ENCODE results near the gene STXBP5. TPM values are rescaled to one million over a fixed set of nuclear protein-coding genes. Genes with fewer than 3 reads are reported as not detected.

Gene STXBP5
- total RNA-seq, 4 donors from 2014 or later: 26.9 to 45.9 (median 29.3) TPM

DNA sequence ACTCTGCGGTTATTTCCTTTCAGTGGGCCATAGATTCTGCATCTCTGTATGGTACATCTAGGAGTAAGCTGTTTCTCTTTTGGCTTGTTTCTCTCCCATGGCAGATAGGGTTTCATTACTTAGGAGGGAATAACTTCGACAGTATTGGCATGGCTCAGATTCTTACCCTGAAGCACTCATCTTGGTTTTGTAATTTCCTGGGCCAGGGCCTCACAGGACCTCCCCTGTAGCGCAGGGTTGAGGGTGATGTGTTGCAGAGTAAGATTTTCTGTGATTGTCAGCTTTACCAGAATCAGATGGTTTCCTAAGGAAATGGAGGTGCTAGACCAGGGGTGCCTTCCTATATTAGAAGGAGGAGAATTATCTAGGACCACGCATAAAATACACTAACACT is 78.3 kb downstream of the STXBP5 start:
- Histone ChIP-seq H3K36me3 (peaks cover 0 to 4% of the 10 kb centered on the region in 2 donors), H3K9me3 (no peaks in the 10 kb centered on the region), H3K4me3 (replicated peaks in 1 of 3) (no peak overlapping the region), H3K4me1 (peaks cover 0 to 3% of the 10 kb centered on the region in 2 donors), H3K27me3 (no peaks in the 10 kb centered on the region), H3K27ac (no peak overlapping the region)
- no peak for DNase-seq
- WGBS, 2 donors: 91 to 96% methylated on average over 4 of the region's 4 CpGs
- TF ChIP-seq, protein P1, sequence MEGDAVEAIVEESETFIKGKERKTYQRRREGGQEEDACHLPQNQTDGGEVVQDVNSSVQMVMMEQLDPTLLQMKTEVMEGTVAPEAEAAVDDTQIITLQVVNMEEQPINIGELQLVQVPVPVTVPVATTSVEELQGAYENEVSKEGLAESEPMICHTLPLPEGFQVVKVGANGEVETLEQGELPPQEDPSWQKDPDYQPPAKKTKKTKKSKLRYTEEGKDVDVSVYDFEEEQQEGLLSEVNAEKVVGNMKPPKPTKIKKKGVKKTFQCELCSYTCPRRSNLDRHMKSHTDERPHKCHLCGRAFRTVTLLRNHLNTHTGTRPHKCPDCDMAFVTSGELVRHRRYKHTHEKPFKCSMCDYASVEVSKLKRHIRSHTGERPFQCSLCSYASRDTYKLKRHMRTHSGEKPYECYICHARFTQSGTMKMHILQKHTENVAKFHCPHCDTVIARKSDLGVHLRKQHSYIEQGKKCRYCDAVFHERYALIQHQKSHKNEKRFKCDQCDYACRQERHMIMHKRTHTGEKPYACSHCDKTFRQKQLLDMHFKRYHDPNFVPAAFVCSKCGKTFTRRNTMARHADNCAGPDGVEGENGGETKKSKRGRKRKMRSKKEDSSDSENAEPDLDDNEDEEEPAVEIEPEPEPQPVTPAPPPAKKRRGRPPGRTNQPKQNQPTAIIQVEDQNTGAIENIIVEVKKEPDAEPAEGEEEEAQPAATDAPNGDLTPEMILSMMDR (IDR thresholded peaks at IDR 0.05): no peak
- no peak for TF ChIP-seq POLR2A (IDR thresholded peaks at IDR 0.05)
- intact Hi-C loops (cut with DNase I): no loop called here

DNA sequence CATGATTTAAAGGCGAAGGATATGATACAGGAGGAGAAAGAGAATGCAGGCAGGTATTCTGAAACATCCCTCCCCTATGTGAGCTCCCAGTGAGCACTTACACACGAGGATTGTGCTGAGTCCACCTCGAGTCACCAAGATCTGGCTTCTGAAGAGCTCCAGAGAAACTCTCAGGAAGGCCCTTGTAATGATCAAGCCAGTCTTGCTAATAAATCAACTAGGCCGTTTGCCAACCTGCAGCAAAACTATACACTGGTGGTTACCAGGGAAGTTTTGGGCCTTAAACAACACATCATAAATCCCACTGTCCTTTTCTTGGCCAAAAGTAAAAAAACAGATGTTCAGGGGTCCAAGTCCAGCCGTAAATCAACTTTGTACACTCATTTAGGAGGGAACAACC is 79.2 kb downstream of the STXBP5 start:
- Histone ChIP-seq H3K4me3 (replicated peaks in 1 of 3) (no peak overlapping the region), H3K27ac (no peak overlapping the region)
- WGBS, 2 donors: 57 to 59% methylated on average over 5 of the region's 5 CpGs

DNA sequence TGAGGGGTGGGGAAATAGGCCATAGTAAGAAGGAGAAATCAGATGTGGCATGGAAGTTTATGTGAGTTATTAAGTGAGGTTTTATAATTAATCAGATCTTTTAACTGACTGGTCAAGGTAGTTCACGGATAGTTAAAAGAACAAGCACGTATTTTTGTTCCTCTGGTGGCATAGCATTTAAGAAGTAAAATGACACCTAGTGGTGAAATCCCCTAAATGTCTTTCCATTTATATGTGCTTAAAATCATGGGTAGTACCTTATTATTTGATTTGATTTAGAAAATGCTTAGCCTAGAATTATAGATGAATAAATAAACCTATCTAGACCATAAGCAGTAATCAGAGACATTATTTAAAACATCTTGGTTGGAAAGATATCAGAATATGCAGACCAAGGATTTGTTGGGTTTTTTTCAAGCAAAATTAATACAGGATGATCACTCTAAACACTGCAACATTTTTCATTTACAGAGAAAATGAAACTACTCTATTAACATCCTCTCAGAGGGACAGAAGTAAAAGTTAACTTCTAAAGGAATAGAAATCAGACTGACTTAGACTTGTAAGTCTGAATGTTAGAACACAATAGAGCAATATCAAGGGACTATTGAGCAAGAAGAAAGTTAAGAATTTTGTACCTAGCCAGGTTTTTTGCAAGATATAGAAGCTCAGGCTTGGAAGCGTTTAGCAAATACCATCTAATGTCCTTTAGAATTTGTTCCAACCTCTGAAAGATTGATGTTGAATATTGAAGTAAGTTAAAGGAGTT is 81.1 kb downstream of the STXBP5 start:
- intact Hi-C loops (cut with DNase I): loop anchor here (5.0 kb wide), 1 partner anchor 433 kb away; no protein-coding TSS in a partner anchor
- no peaks in the 10 kb centered on the region for H3K9me3 ChIP-seq
- H3K27me3 ChIP-seq: no peaks in the 10 kb centered on the region
- no peak overlapping the region for H3K4me3 ChIP-seq (replicated peaks in 1 of 3)
- no peak overlapping the region for H3K27ac ChIP-seq
- 34 to 38% methylated on average over 3 of the region's 3 CpGs for WGBS, 2 donors
- TF ChIP-seq, protein P1 (IDR thresholded peaks at IDR 0.05): peak in 5 of 6 experiments; percentile 22 to 72 (median 55)
- no peak for TF ChIP-seq POLR2A (IDR thresholded peaks at IDR 0.05)
- peaks cover 0 to 3% of the 10 kb centered on the region in 2 donors for H3K4me1 ChIP-seq
- no peak for DNase-seq
- H3K36me3 ChIP-seq: no peaks in the 10 kb centered on the region

More for the DNA sequence above, 79.2 kb downstream of the STXBP5 start:
- no peaks in the 10 kb centered on the region for H3K27me3 ChIP-seq
- DNase-seq: peak; percentile 18 to 33
- peaks cover 0 to 3% of the 10 kb centered on the region in 2 donors for H3K4me1 ChIP-seq
- TF ChIP-seq, protein P1 (IDR thresholded peaks at IDR 0.05): no peak
- no peak for TF ChIP-seq POLR2A (IDR thresholded peaks at IDR 0.05)
- no peaks in the 10 kb centered on the region for H3K9me3 ChIP-seq
- no peaks in the 10 kb centered on the region for H3K36me3 ChIP-seq
- intact Hi-C loops (cut with DNase I): no loop called here

DNA sequence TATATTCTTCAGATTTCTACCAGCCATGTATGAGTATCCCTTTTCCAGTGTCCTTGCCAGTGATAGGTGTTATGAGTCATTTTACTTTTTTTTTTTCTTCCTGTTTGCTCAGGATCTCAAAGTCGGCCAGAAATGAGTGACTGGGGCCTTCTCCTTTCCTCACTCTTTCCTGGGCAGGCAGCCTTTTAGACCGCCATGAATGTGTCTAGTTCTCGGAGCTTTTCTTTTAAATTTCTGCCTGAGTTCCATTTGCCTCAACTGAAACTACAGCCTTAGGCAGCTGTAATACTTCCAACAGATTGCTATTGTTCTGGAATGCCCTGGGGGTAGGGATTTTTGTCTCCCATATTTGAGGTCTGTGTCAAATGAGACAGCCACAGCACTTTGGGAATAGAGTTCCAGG is 83.7 kb downstream of the STXBP5 start:
- DNase-seq: no peak
- TF ChIP-seq, protein P1 (IDR thresholded peaks at IDR 0.05): no peak
- TF ChIP-seq POLR2A (IDR thresholded peaks at IDR 0.05): no peak
- intact Hi-C loops (cut with DNase I): loop anchor here (5.0 kb wide), 1 partner anchor 436 kb away; no protein-coding TSS in a partner anchor
- no peaks in the 10 kb centered on the region for H3K27me3 ChIP-seq
- H3K27ac ChIP-seq: no peak overlapping the region
- H3K4me1 ChIP-seq: peaks cover 0 to 3% of the 10 kb centered on the region in 2 donors
- WGBS, 2 donors: 71 to 87% methylated on average over 3 of the region's 3 CpGs
- H3K36me3 ChIP-seq: no peaks in the 10 kb centered on the region
- H3K9me3 ChIP-seq: no peaks in the 10 kb centered on the region
- no peak overlapping the region for H3K4me3 ChIP-seq (replicated peaks in 1 of 3)

DNA sequence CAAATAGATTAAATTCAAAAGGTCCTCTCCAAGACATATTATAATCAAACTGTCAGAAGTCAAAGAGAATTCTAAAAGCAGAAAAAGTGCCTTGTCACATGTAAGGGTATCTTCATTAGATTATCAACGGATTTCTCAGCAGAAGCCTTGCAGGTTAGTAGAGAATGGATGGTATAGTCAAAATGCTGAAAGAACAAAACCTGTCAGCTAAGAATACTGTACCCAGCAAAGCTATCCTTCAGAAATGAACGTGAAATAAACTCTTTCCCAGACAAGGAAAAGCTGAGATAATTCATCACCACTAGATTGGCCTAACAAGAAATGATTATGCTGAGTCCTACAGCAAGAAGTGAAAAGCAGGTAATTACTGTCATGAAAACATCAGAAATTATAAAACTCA is 92.9 kb downstream of the STXBP5 start:
- H3K36me3 ChIP-seq: no peaks in the 10 kb centered on the region
- intact Hi-C loops (cut with DNase I): no loop called here
- TF ChIP-seq POLR2A (IDR thresholded peaks at IDR 0.05): no peak
- TF ChIP-seq, protein P1 (IDR thresholded peaks at IDR 0.05): no peak
- H3K4me1 ChIP-seq: no peaks in the 10 kb centered on the region
- WGBS, 2 donors: 93 to 95% methylated on average over 2 of the region's 2 CpGs
- no peaks in the 10 kb centered on the region for H3K9me3 ChIP-seq
- H3K4me3 ChIP-seq (replicated peaks in 1 of 3): no peak overlapping the region
- no peaks in the 10 kb centered on the region for H3K27me3 ChIP-seq
- no peak for DNase-seq
- no peak overlapping the region for H3K27ac ChIP-seq

Data from thyroid gland (tissue), 4 donors.